HL-60/S4 treated with phorbol 12-myristate 13-acetate at 8.2 ng/mL for 4 days and 3 days (cell line): Measurements from ENCODE around the gene CALY.
"Not testable (repeated sequence)": the region's sequence is repeated elsewhere in the genome, so short reads cannot be mapped to it uniquely, and the experiment has no call there.

ENCODE experiments used
- in situ Hi-C: fragments of 300-500 bp; cut with MboI; formaldehyde crosslinking; loops from 2 replicates; pipeline ENCODE4 v1.15.0; 2022; ENCODE audit warnings: low sequenced_read_pairs

The CALY gene

GRCh38 chr10:133336577-133337369, at the start of gene CALY:
TSS of gene CALY (minus strand) at chr10:133336896. CDS start at chr10:133328989, 7,907 bp downstream.
- in situ Hi-C loops, result no loop called here

GRCh38 chr10:133385214-133385613, 48.5 kb upstream of the CALY start:
- in situ Hi-C loops, result no loop called here

GRCh38 chr10:133384071-133384470, 47.4 kb upstream of the CALY start:
- in situ Hi-C loops, result no loop called here

GRCh38 chr10:133383551-133383950, 46.9 kb upstream of the CALY start:
- in situ Hi-C loops, result no loop called here

- in situ Hi-C loops, result no loop called here
These were observed 44.3 kb upstream of the CALY start for GRCh38 chr10:133381036-133381435.

GRCh38 chr10:133379801-133380666, 43.3 kb upstream of the CALY start:
- in situ Hi-C loops, result no loop called here

GRCh38 chr10:133379152-133379800, 42.6 kb upstream of the CALY start, which contains the start of gene PAOX:
TSS of gene PAOX (plus strand) at chr10:133379262. CDS start at chr10:133379317, 55 bp downstream.
- in situ Hi-C loops, result no loop called here

GRCh38 chr10:133378251-133379096, 41.8 kb upstream of the CALY start:
- in situ Hi-C loops, result no loop called here

GRCh38 chr10:133377818-133378250, 41.1 kb upstream of the CALY start:
- in situ Hi-C loops, result no loop called here

- in situ Hi-C loops, result no loop called here
These were observed 40.5 kb upstream of the CALY start for GRCh38 chr10:133377025-133377817.

- in situ Hi-C loops, result not testable (repeated sequence)
These were observed 39.5 kb upstream of the CALY start for GRCh38 chr10:133376183-133376582.

GRCh38 chr10:133375357-133376115, 38.8 kb upstream of the CALY start:
- in situ Hi-C loops, result no loop called here

GRCh38 chr10:133373174-133374090, 36.7 kb upstream of the CALY start, which contains the start of gene ECHS1:
TSS of gene ECHS1 (minus strand) at chr10:133373354. CDS start at chr10:133373333, 21 bp downstream.
- in situ Hi-C loops, result no loop called here

- in situ Hi-C loops, result no loop called here
These were observed 35.8 kb upstream of the CALY start for GRCh38 chr10:133372507-133372906.

- in situ Hi-C loops, result no loop called here
These were observed 33.5 kb upstream of the CALY start for GRCh38 chr10:133370030-133370786.

- in situ Hi-C loops, result no loop called here
These were observed 31.5 kb upstream of the CALY start for GRCh38 chr10:133368153-133368552.

GRCh38 chr10:133367461-133367860, 30.8 kb upstream of the CALY start:
- in situ Hi-C loops, result not testable (repeated sequence)
